Measurements from ENCODE around the gene TAF3. TPM values are rescaled to one million over a fixed set of nuclear protein-coding genes. Genes with fewer than 3 reads are reported as not detected.

Gene TAF3
- total RNA-seq, 4 donors from 2014 or later, result 2.9 to 17.5 (median 5.1) TPM

DNA sequence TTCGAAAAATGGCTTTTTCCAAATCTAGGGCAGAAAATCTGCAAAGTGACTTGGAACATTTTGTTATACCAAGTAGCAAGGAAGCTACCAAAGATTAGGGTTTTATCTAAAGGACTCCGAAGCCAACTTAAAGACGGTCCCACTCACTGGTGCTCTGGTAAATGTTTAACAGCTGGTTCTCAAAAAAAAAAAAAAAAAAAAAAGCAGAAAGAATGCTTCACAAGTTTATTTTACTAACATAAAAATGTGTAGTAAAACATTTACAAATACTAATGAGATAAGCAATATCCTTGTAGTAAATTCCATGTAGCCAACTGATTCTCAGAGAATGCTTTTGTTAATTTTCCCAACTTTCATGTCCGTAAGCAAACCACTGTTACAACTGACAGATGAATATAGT lies 38.4 kb downstream of the TAF3 start:
- Histone ChIP-seq H3K36me3 (no peaks in the 10 kb centered on the region), H3K4me1 (peaks cover 0 to 5% of the 10 kb centered on the region in 2 donors), H3K27me3 (no peaks in the 10 kb centered on the region), H3K27ac (no peak overlapping the region), H3K9me3 (no peaks in the 10 kb centered on the region), H3K4me3 (no peak overlapping the region)
- DNase-seq, result no peak
- TF ChIP-seq POLR2A (IDR thresholded peaks at IDR 0.05), result no peak
- intact Hi-C loops (cut with DNase I; ENCODE audit: low total_unique reads), result no loop called here

DNA sequence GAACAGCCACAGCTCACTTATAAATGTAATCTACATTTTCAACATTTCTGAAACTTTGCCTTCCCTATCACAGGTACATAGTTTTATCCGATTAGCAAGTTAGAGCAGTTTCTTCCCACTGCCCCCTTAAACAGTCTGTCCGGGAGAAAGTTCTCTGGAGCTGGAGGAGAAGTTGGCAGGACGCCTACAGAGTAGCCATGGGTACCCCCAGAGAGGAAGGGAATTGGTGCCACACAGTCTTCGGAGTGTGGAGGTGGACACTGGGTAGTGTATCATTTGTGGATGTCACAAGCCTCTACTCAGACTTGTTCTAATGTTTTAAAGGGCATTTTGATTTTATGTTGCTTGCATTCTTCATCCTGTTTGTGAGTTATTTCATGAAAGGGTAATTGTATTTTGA lies 39.0 kb downstream of the TAF3 start:
- Histone ChIP-seq H3K9me3 (no peaks in the 10 kb centered on the region), H3K27ac (no peak overlapping the region), H3K27me3 (no peaks in the 10 kb centered on the region), H3K4me1 (peaks cover 0 to 5% of the 10 kb centered on the region in 2 donors), H3K36me3 (no peaks in the 10 kb centered on the region), H3K4me3 (no peak overlapping the region)
- no peak for TF ChIP-seq POLR2A (IDR thresholded peaks at IDR 0.05)
- TF ChIP-seq, protein P1, sequence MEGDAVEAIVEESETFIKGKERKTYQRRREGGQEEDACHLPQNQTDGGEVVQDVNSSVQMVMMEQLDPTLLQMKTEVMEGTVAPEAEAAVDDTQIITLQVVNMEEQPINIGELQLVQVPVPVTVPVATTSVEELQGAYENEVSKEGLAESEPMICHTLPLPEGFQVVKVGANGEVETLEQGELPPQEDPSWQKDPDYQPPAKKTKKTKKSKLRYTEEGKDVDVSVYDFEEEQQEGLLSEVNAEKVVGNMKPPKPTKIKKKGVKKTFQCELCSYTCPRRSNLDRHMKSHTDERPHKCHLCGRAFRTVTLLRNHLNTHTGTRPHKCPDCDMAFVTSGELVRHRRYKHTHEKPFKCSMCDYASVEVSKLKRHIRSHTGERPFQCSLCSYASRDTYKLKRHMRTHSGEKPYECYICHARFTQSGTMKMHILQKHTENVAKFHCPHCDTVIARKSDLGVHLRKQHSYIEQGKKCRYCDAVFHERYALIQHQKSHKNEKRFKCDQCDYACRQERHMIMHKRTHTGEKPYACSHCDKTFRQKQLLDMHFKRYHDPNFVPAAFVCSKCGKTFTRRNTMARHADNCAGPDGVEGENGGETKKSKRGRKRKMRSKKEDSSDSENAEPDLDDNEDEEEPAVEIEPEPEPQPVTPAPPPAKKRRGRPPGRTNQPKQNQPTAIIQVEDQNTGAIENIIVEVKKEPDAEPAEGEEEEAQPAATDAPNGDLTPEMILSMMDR (IDR thresholded peaks at IDR 0.05), result no peak
- no peak for DNase-seq
- intact Hi-C loops (cut with DNase I; ENCODE audit: low total_unique reads), result no loop called here

DNA sequence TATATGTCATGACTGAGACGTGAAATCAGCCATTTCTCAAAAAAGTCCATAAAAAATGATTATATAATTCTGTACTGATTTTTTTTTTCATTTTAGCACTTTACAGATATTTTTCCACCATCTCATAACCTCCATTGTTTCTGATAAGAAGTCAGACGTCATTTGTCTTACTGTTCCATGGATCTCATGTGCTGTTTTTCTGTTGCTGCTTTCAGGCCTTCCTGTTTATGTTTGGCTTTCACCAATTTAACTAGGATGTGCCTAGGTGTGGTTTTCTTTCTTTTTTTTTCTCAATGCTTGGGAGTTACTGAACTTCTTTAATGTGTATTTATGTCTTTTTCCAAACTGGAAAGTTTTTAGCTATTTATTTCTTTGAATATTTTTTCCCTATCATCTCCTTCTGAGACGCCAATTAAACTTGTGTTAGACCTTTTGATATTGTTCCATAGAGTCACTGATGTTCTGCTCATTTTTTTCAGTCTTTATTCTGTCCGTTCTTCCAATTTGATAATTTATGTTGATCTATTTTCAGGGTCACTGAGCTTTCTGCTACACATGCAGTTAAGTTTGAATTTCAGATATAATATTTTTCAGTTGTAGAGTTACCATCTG lies 43.3 kb downstream of the TAF3 start:
- Histone ChIP-seq H3K27me3 (no peaks in the 10 kb centered on the region), H3K27ac (no peak overlapping the region), H3K36me3 (no peaks in the 10 kb centered on the region), H3K9me3 (no peaks in the 10 kb centered on the region), H3K4me1 (no peaks in the 10 kb centered on the region), H3K4me3 (no peak overlapping the region)
- no peak for DNase-seq
- intact Hi-C loops (cut with DNase I; ENCODE audit: low total_unique reads), result no loop called here
- TF ChIP-seq, protein P1 (IDR thresholded peaks at IDR 0.05), result no peak
- no peak for TF ChIP-seq POLR2A (IDR thresholded peaks at IDR 0.05)

DNA sequence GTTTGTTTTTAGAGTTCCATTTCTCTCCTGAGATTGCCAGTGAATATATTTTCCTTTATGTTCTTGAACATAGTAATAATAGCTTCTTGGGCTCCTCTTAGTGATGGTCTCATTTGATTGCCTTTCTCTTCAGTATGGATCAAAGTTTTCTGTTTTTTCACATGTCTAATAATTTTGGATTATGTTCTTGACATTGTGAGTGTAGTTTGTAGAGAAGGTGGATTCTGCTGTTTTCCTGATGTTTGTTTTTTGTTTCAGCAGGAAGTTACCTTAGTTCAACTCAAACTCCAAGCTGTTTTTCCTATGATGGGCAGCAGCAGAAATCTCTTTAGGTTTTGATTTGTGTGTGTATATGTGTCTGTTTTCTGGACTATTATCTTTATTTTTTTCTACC lies 43.8 kb downstream of the TAF3 start:
- H3K27ac ChIP-seq, result no peak overlapping the region
- H3K9me3 ChIP-seq, result no peaks in the 10 kb centered on the region
- H3K4me1 ChIP-seq, result no peaks in the 10 kb centered on the region
- intact Hi-C loops (cut with DNase I; ENCODE audit: low total_unique reads), result no loop called here
- DNase-seq, result no peak
- H3K36me3 ChIP-seq, result no peaks in the 10 kb centered on the region
- TF ChIP-seq, protein P1 (IDR thresholded peaks at IDR 0.05), result no peak
- no peak for TF ChIP-seq POLR2A (IDR thresholded peaks at IDR 0.05)
- H3K27me3 ChIP-seq, result no peaks in the 10 kb centered on the region
- no peak overlapping the region for H3K4me3 ChIP-seq

DNA sequence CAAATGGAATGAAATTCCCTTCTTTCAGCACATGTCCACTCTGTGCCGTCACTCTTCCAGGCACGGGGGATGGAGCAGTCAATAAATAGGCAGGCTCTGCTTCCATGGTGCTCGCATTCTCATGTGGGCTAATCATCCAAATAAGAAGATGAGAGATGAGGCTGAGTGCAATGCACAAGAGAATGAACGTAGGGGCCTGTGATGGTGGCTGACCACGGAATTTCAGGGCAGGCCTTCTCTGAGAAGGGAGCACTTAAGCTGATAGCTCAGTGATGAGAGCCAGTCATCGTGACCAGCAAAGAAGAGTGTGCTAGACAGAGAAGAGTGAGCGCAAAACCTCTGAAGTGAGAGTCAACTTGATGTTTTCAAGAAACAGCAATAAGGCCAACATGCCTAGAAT lies 47.9 kb downstream of the TAF3 start:
- Histone ChIP-seq H3K4me3 (no peak overlapping the region), H3K4me1 (no peaks in the 10 kb centered on the region), H3K9me3 (no peaks in the 10 kb centered on the region), H3K27ac (no peak overlapping the region), H3K36me3 (no peaks in the 10 kb centered on the region), H3K27me3 (no peaks in the 10 kb centered on the region)
- intact Hi-C loops (cut with DNase I; ENCODE audit: low total_unique reads), result no loop called here
- TF ChIP-seq POLR2A (IDR thresholded peaks at IDR 0.05), result no peak
- TF ChIP-seq, protein P1 (IDR thresholded peaks at IDR 0.05), result no peak
- no peak for DNase-seq

DNA sequence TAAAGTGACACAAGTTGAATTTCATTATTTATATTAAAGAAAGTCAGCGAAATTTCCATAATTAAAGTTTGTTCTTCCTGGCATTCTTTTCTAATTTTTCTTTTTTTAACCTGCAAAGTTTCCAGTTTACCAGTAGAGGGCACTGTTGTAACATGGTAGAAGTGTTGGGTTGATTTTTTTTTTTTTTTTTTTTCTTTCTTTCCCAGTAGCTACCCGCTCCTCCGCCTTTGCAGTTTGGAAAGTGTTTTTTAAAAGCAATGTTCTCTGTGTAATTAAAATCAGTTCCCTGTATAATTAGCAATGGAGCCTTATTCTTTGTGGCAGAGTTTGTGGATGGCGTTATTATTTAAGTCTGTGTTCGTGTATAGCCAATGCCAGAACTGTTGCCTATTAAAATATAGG lies 53.7 kb downstream of the TAF3 start:
- Histone ChIP-seq H3K36me3 (no peaks in the 10 kb centered on the region), H3K4me1 (no peaks in the 10 kb centered on the region), H3K4me3 (no peak overlapping the region), H3K27ac (no peak overlapping the region), H3K27me3 (no peaks in the 10 kb centered on the region), H3K9me3 (no peaks in the 10 kb centered on the region)
- TF ChIP-seq, protein P1 (IDR thresholded peaks at IDR 0.05), result peak; percentile 24 to 81 (median 62)
- TF ChIP-seq POLR2A (IDR thresholded peaks at IDR 0.05), result no peak
- intact Hi-C loops (cut with DNase I; ENCODE audit: low total_unique reads), result no loop called here
- no peak for DNase-seq

All from uterus (tissue), 4 donors.